ENCODE data around the gene RUFY4. TPM values are rescaled to one million over a fixed set of nuclear protein-coding genes. Genes with fewer than 3 reads are reported as not detected.
"Not testable (repeated sequence)": the region's sequence is repeated elsewhere in the genome, so short reads cannot be mapped to it uniquely, and the experiment has no call there.

Gene RUFY4
- total RNA-seq, result 1 to 10 TPM; 1.4 to 5.1 TPM

GRCh38 chr2:218068721-218069334 lies at the start of gene RUFY4:
Gene RUFY4, plus strand, starts transcription at chr2:218069253. Its CDS starts 1,353 bp downstream, at chr2:218070606.
- ATAC-seq, result peak; percentile 88

GRCh38 chr2:218019411-218020060 lies 49.5 kb upstream of the RUFY4 start:
- H3K27me3 Mint-ChIP-seq, result peaks cover 3% of the 10 kb centered on the region
- DNase-seq (no peak), ATAC-seq (no peak)
- H3K27ac Mint-ChIP-seq, result no peak overlapping the region
- H3K4me3 Mint-ChIP-seq, result no peak overlapping the region
- CTCF ChIA-PET, result no interaction called here
- no peaks in the 10 kb centered on the region for H3K36me3 Mint-ChIP-seq
- no peaks in the 10 kb centered on the region for H3K9me3 Mint-ChIP-seq (ENCODE audit: low read depth)
- no peaks in the 10 kb centered on the region for H3K4me1 Mint-ChIP-seq

More at GRCh38 chr2:218068721-218069334, at the start of gene RUFY4:
- not testable (repeated sequence) for H3K36me3 Mint-ChIP-seq; H3K9me3 Mint-ChIP-seq (ENCODE audit: low read depth)
- DNase-seq, result peak; percentile 81
- Mint-ChIP-seq H3K27me3 (peaks cover 13% of the 10 kb centered on the region), H3K4me3 (peak within 1 kb of the TSS; percentile 71), H3K4me1 (peaks cover 14% of the 10 kb centered on the region), H3K27ac (peak within 1 kb of the TSS; percentile 82)
- CTCF ChIA-PET, result interaction anchor here (0.6 to 2.7 kb wide), 20 partner anchors 9 to 1226 kb away, joined by 3 to 16 read pairs (median 5); partner anchors contain the start of gene CXCR1

GRCh38 chr2:218020281-218020680 lies 48.8 kb upstream of the RUFY4 start:
- H3K4me3 Mint-ChIP-seq, result no peak overlapping the region
- peaks cover 3% of the 10 kb centered on the region for H3K27me3 Mint-ChIP-seq
- no peaks in the 10 kb centered on the region for H3K4me1 Mint-ChIP-seq
- H3K9me3 Mint-ChIP-seq (ENCODE audit: low read depth), result no peaks in the 10 kb centered on the region
- ATAC-seq, result no peak
- H3K27ac Mint-ChIP-seq, result no peak overlapping the region
- no peaks in the 10 kb centered on the region for H3K36me3 Mint-ChIP-seq
- no peak for DNase-seq
- CTCF ChIA-PET, result no interaction called here

- CTCF ChIA-PET, result no interaction called here
- peaks cover 3% of the 10 kb centered on the region for H3K27me3 Mint-ChIP-seq
- no peak for DNase-seq
Observed at GRCh38 chr2:218020966-218021535, 48.0 kb upstream of the RUFY4 start.

GRCh38 chr2:218021536-218022071 lies 47.4 kb upstream of the RUFY4 start:
- CTCF ChIA-PET, result no interaction called here
- H3K9me3 Mint-ChIP-seq (ENCODE audit: low read depth), result no peaks in the 10 kb centered on the region
- ATAC-seq (no peak), DNase-seq (no peak)
- H3K4me3 Mint-ChIP-seq, result no peak overlapping the region
- no peak overlapping the region for H3K27ac Mint-ChIP-seq
- peaks cover 3% of the 10 kb centered on the region for H3K27me3 Mint-ChIP-seq
- no peaks in the 10 kb centered on the region for H3K36me3 Mint-ChIP-seq
- no peaks in the 10 kb centered on the region for H3K4me1 Mint-ChIP-seq

More at GRCh38 chr2:218020966-218021535, 48.0 kb upstream of the RUFY4 start:
- H3K27ac Mint-ChIP-seq, result no peak overlapping the region
- no peaks in the 10 kb centered on the region for H3K36me3 Mint-ChIP-seq
- no peak for ATAC-seq
- H3K4me1 Mint-ChIP-seq, result no peaks in the 10 kb centered on the region
- H3K4me3 Mint-ChIP-seq, result no peak overlapping the region
- H3K9me3 Mint-ChIP-seq (ENCODE audit: low read depth), result no peaks in the 10 kb centered on the region

GRCh38 chr2:218022131-218022850 lies 46.8 kb upstream of the RUFY4 start:
- ATAC-seq (no peak), DNase-seq (no peak)
- Mint-ChIP-seq H3K27ac (no peak overlapping the region), H3K4me1 (no peaks in the 10 kb centered on the region), H3K27me3 (peaks cover 3% of the 10 kb centered on the region), H3K36me3 (no peaks in the 10 kb centered on the region), H3K9me3 (ENCODE audit: low read depth) (no peaks in the 10 kb centered on the region), H3K4me3 (no peak overlapping the region)
- CTCF ChIA-PET, result no interaction called here

- Mint-ChIP-seq H3K27ac (no peak overlapping the region), H3K9me3 (ENCODE audit: low read depth) (no peaks in the 10 kb centered on the region), H3K4me1 (no peaks in the 10 kb centered on the region), H3K36me3 (no peaks in the 10 kb centered on the region), H3K4me3 (no peak overlapping the region), H3K27me3 (peaks cover under 1% of the 10 kb centered on the region)
- ATAC-seq (no peak), DNase-seq (no peak)
- CTCF ChIA-PET, result no interaction called here
Observed at GRCh38 chr2:218022851-218023530, 46.1 kb upstream of the RUFY4 start.

- Mint-ChIP-seq H3K4me1 (no peaks in the 10 kb centered on the region), H3K4me3 (no peak overlapping the region), H3K27me3 (no peaks in the 10 kb centered on the region), H3K9me3 (ENCODE audit: low read depth) (no peaks in the 10 kb centered on the region), H3K27ac (no peak overlapping the region), H3K36me3 (no peaks in the 10 kb centered on the region)
- no peak for ATAC-seq
- DNase-seq, result no peak
- CTCF ChIA-PET, result no interaction called here
Observed at GRCh38 chr2:218023636-218024035, 45.4 kb upstream of the RUFY4 start.

- H3K27me3 Mint-ChIP-seq, result no peaks in the 10 kb centered on the region
- ATAC-seq (no peak), DNase-seq (no peak)
- H3K4me3 Mint-ChIP-seq, result no peak overlapping the region
- CTCF ChIA-PET, result no interaction called here
- H3K36me3 Mint-ChIP-seq, result no peaks in the 10 kb centered on the region
- no peaks in the 10 kb centered on the region for H3K9me3 Mint-ChIP-seq (ENCODE audit: low read depth)
- H3K4me1 Mint-ChIP-seq, result no peaks in the 10 kb centered on the region
- no peak overlapping the region for H3K27ac Mint-ChIP-seq
Observed at GRCh38 chr2:218024336-218024735, 44.7 kb upstream of the RUFY4 start.

- ATAC-seq, result no peak
- DNase-seq, result no peak
- no peak overlapping the region for H3K4me3 Mint-ChIP-seq
- CTCF ChIA-PET, result no interaction called here
- no peaks in the 10 kb centered on the region for H3K4me1 Mint-ChIP-seq
- no peaks in the 10 kb centered on the region for H3K9me3 Mint-ChIP-seq (ENCODE audit: low read depth)
- no peaks in the 10 kb centered on the region for H3K36me3 Mint-ChIP-seq
- no peaks in the 10 kb centered on the region for H3K27me3 Mint-ChIP-seq
- H3K27ac Mint-ChIP-seq, result no peak overlapping the region
Observed at GRCh38 chr2:218024871-218025270, 44.2 kb upstream of the RUFY4 start.

GRCh38 chr2:218026244-218026643 lies 42.8 kb upstream of the RUFY4 start:
- H3K36me3 Mint-ChIP-seq, result no peaks in the 10 kb centered on the region
- H3K4me3 Mint-ChIP-seq, result no peak overlapping the region
- ATAC-seq, result no peak
- no peaks in the 10 kb centered on the region for H3K4me1 Mint-ChIP-seq
- CTCF ChIA-PET, result interaction anchor here (0.8 kb wide), 1 partner anchor 8 kb away, joined by 3 read pairs; no protein-coding TSS in a partner anchor
- DNase-seq, result no peak
- H3K9me3 Mint-ChIP-seq (ENCODE audit: low read depth), result no peaks in the 10 kb centered on the region
- no peaks in the 10 kb centered on the region for H3K27me3 Mint-ChIP-seq
- H3K27ac Mint-ChIP-seq, result no peak overlapping the region

- no peaks in the 10 kb centered on the region for H3K36me3 Mint-ChIP-seq
- H3K4me1 Mint-ChIP-seq, result no peaks in the 10 kb centered on the region
- no peak overlapping the region for H3K4me3 Mint-ChIP-seq
- H3K27me3 Mint-ChIP-seq, result no peaks in the 10 kb centered on the region
- no peak overlapping the region for H3K27ac Mint-ChIP-seq
- ATAC-seq (no peak), DNase-seq (no peak)
- H3K9me3 Mint-ChIP-seq (ENCODE audit: low read depth), result no peaks in the 10 kb centered on the region
- CTCF ChIA-PET, result no interaction called here
Observed at GRCh38 chr2:218026676-218027425, 42.2 kb upstream of the RUFY4 start.

Measured in activated CD8-positive, alpha-beta memory T cell treated with anti-CD3 and anti-CD28 coated beads, Interleukin-2, amount 10 ng/mL, durations not matched to agents 7 days and 5 days (primary cell).